Progenitor cell of endocrine pancreas (in vitro differentiated cells): ENCODE results near the gene PPP6R1. TPM values are rescaled to one million over a fixed set of nuclear protein-coding genes. Genes with fewer than 3 reads are reported as not detected.

Source experiments
- DNase-seq: peaks from one replicate; pipeline ENCODE4 v3.0.0; 2021; ENCODE audit warnings: low spot score; ENCODE audit not compliant: unreplicated experiment
- H3K27ac Mint-ChIP-seq: 2 replicates; pipeline ENCODE4 v1.8.0; 2021; ENCODE audit warnings: mild to moderate bottlenecking, moderate library complexity, mixed read lengths
- H3K27me3 Mint-ChIP-seq: 2 replicates; pipeline ENCODE4 v1.8.0; 2021; ENCODE audit warnings: mixed read lengths
- H3K36me3 Mint-ChIP-seq: 2 replicates; pipeline ENCODE4 v1.8.0; 2022; ENCODE audit warnings: mixed read lengths; ENCODE audit not compliant: insufficient read depth
- H3K4me1 Mint-ChIP-seq: 2 replicates; pipeline ENCODE4 v1.8.0; 2021; ENCODE audit warnings: low read depth, mixed read lengths
- H3K4me3 Mint-ChIP-seq: 2 replicates; pipeline ENCODE4 v1.8.0; 2021; ENCODE audit warnings: low read depth, mild to moderate bottlenecking, moderate library complexity, mixed read lengths
- H3K9me3 Mint-ChIP-seq: 2 replicates; pipeline ENCODE4 v1.8.0; 2021; ENCODE audit warnings: low read depth, mixed read lengths
- total RNA-seq: library from RNA; stranded (reverse); gene quantifications from 2 replicates; pipeline ENCODE4 v1.2.1, GENCODE V29; 2021
- TF ChIP-seq, protein P1 (sequence below): fragments of 200-600 bp; sonication (generic); IDR thresholded peaks from one replicate; pipeline ENCODE4 v1.5.0; 2021; ENCODE audit warnings: antibody characterized with exemption, mild to moderate bottlenecking; ENCODE audit not compliant: unreplicated experiment

PPP6R1 gene
- total RNA-seq, 1 donor from 2014 or later, result 72.3 TPM

- Mint-ChIP-seq H3K27ac (no peak overlapping the region), H3K36me3 (peaks cover 11% of the 10 kb centered on the region)
Measured at GRCh38 chr19:55242517-55242916, 16.3 kb downstream of the PPP6R1 start.

DNA sequence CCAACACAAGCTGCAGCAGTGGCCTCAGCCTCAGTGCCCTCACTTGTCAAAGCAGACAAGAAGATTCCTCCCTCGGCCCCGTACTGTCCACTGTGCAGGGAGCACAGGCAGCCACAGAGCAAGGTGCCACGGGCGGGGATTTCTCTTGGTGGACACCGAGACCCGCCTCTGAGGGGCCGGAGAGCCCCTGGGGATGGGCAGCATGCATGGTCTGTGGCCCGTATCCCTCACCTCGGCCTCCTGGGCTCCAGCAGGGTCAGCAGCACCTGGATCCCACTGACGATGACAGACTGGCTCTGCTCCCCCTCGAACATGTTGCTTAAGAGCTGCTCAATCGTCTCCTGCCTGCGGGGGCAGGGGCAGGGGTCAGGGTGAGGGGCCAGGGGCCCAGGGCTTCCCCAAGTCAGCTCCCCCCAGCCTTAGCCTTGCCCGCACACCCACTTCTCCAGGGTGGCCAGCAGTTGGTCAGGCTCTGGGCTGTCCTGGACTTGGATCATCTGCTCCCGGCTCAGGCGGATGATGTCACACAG, 16.8 kb downstream of the PPP6R1 start:
- TF ChIP-seq, protein P1, sequence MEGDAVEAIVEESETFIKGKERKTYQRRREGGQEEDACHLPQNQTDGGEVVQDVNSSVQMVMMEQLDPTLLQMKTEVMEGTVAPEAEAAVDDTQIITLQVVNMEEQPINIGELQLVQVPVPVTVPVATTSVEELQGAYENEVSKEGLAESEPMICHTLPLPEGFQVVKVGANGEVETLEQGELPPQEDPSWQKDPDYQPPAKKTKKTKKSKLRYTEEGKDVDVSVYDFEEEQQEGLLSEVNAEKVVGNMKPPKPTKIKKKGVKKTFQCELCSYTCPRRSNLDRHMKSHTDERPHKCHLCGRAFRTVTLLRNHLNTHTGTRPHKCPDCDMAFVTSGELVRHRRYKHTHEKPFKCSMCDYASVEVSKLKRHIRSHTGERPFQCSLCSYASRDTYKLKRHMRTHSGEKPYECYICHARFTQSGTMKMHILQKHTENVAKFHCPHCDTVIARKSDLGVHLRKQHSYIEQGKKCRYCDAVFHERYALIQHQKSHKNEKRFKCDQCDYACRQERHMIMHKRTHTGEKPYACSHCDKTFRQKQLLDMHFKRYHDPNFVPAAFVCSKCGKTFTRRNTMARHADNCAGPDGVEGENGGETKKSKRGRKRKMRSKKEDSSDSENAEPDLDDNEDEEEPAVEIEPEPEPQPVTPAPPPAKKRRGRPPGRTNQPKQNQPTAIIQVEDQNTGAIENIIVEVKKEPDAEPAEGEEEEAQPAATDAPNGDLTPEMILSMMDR, result no peak
- Mint-ChIP-seq H3K27me3 (no peaks in the 10 kb centered on the region), H3K36me3 (peaks cover 15% of the 10 kb centered on the region), H3K27ac (no peak overlapping the region), H3K9me3 (no peaks in the 10 kb centered on the region), H3K4me1 (no peaks in the 10 kb centered on the region), H3K4me3 (no peak overlapping the region)
- no peak for DNase-seq

More at GRCh38 chr19:55242517-55242916, 16.3 kb downstream of the PPP6R1 start:
- TF ChIP-seq, protein P1, result no peak
- no peak for DNase-seq
- no peak overlapping the region for H3K4me3 Mint-ChIP-seq
- H3K9me3 Mint-ChIP-seq, result no peaks in the 10 kb centered on the region
- no peaks in the 10 kb centered on the region for H3K4me1 Mint-ChIP-seq
- H3K27me3 Mint-ChIP-seq, result no peaks in the 10 kb centered on the region

DNA sequence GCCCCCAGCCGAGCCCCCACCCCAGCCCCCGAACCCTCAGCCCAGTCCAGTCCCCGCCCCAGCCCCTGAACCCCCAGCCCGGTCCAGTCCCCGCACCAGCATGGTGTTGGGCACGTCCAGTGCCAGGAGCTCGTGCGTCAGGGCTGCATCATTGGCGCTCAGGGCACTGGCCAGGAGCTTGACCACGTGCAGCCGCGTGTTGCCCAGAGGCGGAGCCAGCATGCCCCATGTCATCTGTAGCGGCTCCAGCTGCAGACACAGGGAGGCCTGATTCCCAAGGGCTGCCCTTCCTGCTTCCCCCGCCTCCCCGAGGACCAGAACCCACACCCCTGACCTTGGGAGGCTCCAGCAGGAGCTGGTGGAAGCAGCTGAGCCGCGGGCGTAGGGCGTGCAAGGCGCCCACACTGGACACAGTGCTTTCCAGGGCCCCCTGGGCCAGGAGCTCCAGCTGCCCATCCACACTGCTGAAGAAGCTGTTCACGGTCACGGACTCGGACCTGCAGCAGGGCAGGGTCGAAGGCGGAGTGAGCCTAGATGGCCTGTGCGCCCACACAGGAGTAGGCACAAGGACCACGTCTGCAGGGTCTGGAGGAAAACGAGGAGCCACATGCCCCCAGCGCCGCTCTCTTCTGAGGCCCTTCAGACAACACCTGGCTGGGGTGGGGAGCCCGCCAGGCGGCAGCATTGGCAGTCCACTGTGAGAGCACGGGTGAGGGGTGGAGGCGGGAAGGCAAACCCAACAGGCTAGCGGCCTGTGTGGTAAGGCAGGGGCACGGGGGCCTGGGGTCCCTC, 17.5 kb downstream of the PPP6R1 start:
- Mint-ChIP-seq H3K27me3 (no peaks in the 10 kb centered on the region), H3K4me1 (no peaks in the 10 kb centered on the region), H3K9me3 (no peaks in the 10 kb centered on the region), H3K4me3 (no peak overlapping the region), H3K27ac (no peak overlapping the region), H3K36me3 (peaks cover 20% of the 10 kb centered on the region)
- TF ChIP-seq, protein P1, result no peak
- no peak for DNase-seq

DNA sequence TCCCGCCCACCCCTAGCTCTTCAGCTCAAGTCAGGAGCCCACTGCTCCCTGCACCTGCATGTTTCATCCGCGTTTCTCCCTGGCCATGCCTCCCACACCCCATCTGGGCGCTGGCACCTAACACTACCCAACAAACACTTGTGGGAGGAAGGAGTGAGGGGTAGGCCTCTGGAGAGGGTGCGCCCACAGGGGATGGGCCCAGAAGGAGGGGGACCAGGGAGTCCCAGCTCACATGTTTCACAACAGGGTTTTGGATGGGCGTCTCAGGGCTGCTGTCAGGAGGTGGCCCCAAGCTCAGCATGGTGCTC, 18.1 kb downstream of the PPP6R1 start:
- Mint-ChIP-seq H3K9me3 (no peaks in the 10 kb centered on the region), H3K4me1 (no peaks in the 10 kb centered on the region), H3K27ac (no peak overlapping the region), H3K27me3 (no peaks in the 10 kb centered on the region), H3K36me3 (peaks cover 24% of the 10 kb centered on the region), H3K4me3 (no peak overlapping the region)
- no peak for DNase-seq
- TF ChIP-seq, protein P1, result no peak

GRCh38 chr19:55239004-55239403, 19.8 kb downstream of the PPP6R1 start:
- DNase-seq, result no peak
- Mint-ChIP-seq H3K27me3 (no peaks in the 10 kb centered on the region), H3K9me3 (no peaks in the 10 kb centered on the region), H3K4me3 (no peak overlapping the region), H3K36me3 (peaks cover 31% of the 10 kb centered on the region), H3K27ac (no peak overlapping the region), H3K4me1 (no peaks in the 10 kb centered on the region)
- TF ChIP-seq, protein P1, result no peak
